DMS153 treated with DMSO at 0.1 percent for 48 hours (cell line): ENCODE data around the gene STAC2.

Experiments
- DNase-seq: peaks from one replicate; lab custom pipeline; 2025; ENCODE audit not compliant: unreplicated experiment; lab: John Stamatoyannopoulos, UW

Gene STAC2

DNA sequence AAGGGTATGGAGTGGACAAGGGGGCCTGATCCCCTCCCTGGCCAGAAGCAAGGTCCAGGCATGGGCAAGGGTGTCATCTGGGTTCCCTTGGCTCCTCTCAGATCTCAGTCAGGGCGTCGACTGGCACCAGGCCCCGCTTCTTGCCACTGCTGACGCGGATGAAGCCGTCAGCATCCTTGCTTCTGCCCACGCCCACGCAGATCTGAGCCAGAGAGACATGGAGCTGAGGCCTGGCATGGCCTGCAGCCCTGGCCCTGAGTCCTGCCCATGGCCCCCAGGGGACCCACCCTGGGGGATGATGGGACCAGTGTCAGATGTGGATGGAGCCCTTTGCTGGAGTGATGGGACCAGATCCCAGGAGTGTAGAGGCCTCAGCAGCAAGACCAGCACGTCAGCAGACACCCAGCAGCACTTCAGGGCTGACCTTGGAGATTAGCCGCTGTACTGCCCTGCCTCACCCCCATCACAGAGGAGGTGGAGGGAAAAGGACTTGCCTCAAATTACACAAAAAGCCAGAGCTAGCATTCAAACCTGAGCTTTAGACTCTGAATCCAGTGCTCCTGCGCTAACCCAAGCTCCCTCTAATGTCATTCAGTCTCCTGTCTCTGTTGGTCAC is 13.4 kb downstream of the STAC2 start:
- DNase-seq = no peak

DNA sequence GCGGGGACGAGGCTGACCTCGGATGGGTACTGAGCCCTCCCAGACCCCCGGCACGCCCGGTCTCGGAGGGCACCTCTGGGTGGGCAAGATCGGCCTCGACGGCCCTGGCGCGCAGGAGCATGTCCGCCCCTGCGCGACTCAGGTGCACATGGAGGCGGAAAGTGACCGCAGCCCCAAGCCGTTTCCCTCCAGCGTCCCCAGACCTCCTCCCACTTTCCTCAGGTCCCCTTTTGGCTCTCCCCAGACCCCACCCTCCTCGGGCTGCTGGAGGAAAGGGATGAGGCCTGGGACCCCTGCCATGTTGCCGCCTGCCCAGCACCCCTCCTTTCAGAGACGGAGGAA is 15.7 kb downstream of the STAC2 start:
- DNase-seq = no peak

DNA sequence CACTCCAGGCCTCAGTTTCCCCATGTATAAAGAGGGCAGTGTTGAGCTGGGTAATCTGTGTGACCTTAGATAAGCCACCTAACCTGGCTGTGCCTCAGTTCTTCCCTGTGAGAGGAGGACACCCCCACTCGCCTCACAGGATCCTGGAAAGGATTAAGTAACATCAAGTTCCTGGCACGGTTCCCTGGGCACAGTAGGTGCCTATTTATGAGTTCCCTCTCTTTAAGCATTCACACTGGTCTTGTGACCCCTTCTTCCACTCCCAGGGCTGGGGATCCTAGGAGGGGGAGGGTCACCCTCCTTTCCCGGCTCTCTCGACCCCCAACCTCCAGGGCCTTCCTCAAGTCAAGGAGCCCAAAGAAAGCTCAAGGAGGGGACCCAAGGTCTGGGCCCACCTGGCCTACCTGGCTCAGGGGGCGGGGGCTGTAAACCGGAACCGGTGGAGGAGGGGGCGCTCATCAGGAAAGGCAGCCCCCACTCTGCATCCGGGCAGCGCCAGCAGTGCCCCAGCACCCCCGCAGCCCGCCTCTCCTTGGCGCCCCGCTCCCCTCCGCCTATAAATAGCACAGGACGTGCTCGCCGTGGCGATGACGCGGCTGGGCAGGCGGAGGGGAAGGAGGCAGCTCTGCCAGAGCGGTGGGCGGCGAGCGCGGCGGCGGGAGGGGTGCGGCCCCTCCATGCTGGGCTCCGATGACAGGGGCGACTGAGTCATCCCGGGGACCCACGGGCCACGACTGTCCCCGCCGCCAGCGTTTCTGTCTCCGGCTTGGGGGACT is 16.2 kb downstream of the STAC2 start:
- no peak for DNase-seq

DNA sequence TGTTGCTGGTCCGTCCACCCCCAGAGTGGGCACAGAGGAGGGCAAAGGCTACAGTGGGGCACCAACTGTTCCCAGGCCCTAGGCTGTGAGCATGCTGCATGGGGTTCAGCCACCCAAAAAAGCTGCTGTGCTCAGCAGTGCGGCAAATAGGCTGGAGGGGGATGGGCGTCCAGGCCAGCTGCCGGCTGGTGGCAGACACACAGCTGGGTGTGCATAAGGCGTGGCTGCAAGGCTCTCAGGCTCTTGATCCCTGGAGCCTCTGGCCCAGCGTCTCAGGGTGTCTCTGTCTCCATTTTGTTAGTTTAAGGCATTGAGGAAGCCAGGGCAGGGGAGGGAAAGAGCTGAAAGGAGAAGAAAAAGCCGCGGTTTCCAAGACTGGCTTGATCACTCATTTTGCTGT is 16.9 kb downstream of the STAC2 start:
- no peak for DNase-seq

DNA sequence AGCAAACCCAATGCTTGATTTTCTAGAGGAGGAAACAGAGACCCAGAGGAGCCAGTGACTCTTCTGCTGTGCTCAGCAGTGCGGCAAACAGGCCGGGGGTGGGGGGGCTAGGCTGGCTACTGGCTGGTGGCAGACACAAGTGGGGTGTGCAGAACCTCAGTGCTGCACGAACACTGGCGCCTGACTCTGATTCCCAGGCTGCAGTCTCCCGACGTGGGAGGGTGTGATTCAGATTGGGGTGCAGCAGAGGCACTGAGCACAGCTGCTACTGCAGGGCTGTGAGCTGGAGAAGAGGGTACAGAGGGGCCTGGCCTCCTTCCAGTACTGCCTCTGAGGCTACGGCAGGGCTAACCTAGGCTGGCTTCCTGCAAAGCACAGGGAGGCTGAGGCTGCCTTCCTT is 17.6 kb downstream of the STAC2 start:
- DNase-seq = no peak

DNA sequence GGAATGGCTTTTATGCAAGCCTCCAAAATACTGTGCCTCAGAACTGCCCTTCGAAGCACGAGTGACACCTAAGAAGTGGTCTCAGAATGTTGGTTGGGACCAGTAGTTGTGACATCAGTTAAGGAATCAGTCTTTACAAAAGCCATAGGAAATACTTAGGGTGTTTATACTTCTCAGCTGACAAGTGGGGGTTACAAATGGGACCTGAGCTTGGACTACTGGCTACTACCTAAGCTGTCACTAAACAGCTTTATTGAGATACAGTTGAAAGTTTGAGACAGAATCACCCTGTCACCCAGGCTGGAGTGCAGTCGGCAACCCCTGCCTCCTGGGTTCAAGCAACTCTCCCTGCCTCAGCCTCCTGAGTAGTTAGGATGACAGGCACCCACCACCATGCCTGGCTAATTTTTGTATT is 20.6 kb downstream of the STAC2 start:
- DNase-seq = no peak

DNA sequence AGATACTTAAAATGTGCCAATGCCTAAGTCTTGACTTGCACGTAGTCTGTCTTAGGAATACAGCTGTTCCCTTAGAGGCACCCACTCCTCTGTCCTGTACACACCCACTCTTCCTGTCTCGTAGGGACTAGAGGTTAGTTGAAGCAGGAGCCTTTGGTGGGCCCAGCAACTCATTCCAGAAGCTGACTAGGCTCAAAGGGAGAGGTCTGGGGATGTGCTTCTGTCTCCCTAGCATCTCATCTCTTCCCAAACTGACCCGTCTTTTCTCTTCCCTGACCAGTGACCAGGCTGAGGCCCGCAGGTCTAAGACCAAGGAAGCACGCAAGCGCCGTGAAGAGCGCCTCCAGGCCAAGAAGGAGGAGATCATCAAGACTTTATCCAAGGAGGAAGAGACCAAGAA is 21.5 kb downstream of the STAC2 start:
- no peak for DNase-seq

DNA sequence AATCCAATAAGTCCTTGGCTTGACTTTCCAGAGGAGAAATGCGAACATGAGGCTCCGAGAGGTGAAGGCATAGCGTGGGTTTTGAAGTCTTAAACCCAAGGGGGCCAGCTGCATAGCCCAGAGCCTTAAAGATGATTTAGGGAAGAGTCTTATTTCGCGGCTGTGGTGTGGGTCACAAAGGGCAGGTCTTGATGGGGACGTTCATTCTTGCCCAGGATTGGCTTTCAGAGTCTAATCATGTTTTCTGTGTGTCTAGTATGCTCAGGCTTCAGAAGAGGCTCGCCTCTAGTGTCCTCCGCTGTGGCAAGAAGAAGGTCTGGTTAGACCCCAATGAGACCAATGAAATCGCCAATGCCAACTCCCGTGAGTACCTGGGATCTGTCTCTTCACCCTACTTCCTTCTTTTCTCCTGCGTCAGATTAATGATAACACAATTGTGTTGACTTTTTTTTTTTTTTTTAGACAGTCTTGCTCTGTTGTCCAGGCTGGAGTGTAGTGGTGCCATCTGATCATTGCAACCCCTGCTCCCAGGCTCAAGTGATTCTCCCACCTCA is 24.7 kb downstream of the STAC2 start:
- DNase-seq = no peak

DNA sequence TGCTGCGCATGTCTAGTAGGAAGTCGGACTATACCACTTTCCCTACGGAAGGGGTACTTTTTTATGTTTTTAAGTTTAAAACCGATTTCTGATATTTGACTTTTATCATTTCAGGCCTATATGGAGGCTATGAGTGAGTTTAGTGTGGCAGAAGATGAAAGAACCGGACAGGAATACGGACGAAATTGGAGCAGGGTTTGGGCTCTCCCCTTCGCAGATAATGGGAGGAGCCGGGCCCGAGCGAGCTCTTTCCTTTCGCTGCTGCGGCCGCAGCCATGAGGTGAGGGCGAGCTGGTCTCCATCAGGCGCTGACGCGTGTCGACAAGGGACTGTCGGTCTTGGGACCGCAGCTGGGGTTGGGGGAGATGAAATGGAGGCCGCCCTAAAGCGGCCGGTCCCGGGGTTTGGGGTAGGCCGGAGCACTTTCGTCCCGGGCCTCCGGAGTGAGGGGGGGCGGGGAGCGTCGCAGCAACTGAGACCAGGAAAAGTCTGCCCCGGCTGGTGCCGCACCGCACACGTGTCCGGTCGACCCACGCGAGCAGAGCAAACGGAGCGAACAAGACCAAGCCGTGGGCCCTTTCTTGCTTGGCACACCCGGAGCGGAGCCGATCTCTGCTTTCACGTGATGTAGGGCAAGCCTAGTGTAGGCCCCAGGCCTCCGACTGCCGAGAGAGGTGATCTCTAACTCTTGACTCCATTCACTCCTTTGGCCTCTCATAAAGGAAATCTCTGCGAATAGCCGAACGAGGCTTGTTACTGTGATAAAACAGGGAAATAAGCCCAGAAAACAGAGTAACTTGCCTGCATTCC is 25.5 kb downstream of the STAC2 start, which contains the start of gene RPL19:
TSS of gene RPL19 (plus strand) at position 214 of the 810 bp plus-strand sequence. CDS start at position 276, 62 bp downstream.
- peak; percentile 83 for DNase-seq

DNA sequence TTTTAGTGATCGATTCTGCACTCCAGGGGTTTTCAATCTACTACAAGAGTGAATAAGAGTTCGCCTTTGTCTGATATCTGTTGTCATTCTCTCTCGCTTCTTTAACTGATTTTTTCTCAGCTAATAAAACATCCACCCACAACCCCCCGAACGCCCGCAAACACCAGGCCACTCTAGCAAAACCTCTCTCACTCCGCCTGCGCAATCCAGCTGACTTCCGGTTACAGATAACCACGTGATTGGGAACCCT is 26.0 kb downstream of the STAC2 start:
- DNase-seq = no peak

DNA sequence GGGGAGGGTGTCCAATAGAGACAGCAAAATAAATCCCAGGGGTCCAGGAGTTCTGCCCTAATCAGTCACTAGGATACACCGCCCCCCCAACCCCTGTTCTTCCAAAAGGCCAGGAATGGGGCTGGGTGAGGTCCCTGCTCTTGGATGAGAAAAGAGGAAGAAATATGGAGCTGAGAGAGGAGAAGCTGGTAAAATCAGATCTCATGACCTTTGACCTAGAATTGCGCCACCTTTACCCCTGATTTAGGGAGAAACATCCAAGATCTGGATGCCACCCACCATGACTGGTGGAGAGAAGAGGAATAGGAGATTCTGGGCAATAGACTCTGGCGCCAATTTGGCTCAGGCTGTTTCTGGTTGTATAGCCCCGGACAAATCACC is 27.6 kb downstream of the STAC2 start:
- no peak for DNase-seq

DNA sequence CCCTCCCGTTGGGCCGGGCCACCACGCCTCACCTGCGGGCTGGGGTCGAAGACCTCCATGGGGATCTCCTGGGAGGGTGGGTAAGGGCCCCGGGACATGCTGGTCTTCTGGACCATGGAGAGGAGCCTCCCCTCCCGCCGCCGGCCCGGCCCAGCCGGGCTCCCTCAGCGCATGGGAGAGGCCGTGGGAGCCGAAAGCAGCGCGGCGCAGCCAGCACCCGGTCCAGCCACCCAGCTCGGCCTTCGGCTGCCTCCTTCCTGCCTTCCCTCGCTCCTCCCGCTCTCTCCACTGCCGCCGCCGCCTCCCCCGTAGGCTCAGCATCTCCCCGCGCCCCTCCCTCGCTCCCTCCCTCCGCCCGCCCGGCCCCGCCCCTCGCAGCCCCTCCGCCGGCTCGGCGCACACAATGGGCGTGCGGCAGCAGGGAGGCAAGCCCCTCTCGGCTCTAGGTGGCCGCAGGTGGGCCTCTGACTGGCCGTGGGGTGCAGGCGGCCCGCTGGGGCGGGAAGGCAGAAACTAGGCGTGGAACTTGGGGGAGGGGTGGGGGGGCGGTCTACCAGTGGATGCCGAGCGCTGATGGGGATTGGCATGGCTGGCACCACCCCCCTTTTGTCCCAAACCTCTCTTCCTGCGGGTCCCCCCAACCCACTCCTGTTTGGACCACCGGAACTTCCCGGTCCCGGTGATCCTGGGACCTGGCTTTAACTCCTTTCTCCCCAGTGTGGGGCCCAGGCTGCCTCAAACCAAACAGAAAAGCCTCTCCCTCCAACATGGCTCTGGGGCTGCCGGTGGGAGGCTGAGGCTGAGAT is 28.2 kb downstream of the STAC2 start, which contains the start of gene CACNB1:
TSS of gene CACNB1 (minus strand) at position 290 of the 806 bp plus-strand sequence. CDS start at position 116, 174 bp downstream.
- peak; percentile 69 for DNase-seq

DNA sequence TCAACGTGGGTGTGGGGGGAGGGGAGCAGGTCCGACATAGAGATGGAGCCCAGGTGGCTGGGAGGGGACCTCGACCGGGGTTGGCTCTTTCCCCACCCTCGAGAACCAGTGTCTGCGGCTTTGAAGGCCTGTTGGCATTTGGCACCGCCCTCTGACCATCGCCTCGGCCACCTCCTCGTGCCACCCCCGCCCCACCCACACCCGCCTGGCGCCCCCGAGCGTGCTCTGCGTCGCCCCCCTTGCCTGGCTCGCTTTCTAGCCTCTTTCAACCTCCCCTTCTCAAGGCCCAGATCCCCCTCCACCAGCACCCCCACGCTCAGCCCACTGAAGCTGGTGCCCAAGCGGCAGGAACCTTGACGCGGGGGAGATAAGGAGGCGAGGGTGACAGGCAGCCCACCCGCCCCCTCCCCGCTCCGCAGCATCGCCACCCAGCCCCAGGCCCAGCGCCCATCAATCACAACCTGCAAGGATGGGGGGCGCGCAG is 28.9 kb downstream of the STAC2 start:
- no peak for DNase-seq

DNA sequence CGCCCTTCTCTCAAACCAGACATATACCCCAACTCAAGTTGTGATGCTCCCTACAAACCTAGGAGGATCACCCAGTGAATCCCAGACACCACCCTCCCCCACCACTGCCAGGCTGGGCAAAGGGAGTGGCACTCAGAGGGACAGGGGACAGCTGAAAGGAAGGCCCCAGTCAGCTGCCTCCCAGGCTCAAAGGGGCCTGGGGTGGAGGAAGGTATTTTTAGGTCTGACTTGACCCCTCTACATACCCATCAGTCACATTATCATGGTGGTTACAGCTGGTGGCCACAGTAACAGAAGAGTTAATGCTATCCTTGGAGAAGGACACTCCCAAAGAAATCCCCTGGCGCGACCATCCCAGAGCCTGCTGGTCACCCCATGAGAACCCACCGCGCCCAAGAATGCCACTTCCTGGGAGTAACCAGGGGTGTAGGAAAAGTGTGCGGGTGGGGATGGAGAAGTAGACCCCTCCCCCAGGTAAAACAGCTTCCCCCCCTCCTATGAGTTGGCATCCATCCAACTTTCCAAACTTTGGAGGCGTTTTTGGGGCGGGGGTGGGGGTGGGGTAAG is 29.4 kb downstream of the STAC2 start:
- no peak for DNase-seq

DNA sequence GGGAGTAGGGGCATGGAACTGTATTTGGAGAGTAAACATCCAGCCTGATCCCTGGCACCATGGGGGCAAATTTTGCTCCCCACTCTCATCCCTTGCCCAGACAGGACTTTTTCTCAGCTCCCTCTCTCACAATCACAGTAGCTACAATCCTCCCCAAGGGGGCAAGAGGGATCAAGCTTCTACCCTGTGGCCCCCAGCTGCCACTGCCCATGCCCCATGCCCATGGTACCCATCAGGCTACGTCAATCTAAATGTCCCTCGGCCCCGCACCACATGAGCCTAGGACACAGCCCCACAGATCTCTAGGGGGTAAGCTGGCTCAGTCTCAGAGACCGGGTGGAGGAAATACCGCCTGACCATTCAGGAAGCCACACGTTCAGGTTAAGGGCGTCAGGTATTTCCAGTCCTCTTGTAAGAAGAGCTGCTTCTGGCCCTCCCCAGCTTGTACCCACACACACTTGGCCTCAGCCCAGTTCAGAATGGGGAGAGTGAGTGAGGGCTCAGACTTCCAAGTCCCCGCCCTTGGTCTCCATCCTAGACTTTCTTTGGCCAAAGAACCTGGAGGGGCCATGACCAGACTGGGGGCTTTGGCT is 30.1 kb downstream of the STAC2 start:
- no peak for DNase-seq

DNA sequence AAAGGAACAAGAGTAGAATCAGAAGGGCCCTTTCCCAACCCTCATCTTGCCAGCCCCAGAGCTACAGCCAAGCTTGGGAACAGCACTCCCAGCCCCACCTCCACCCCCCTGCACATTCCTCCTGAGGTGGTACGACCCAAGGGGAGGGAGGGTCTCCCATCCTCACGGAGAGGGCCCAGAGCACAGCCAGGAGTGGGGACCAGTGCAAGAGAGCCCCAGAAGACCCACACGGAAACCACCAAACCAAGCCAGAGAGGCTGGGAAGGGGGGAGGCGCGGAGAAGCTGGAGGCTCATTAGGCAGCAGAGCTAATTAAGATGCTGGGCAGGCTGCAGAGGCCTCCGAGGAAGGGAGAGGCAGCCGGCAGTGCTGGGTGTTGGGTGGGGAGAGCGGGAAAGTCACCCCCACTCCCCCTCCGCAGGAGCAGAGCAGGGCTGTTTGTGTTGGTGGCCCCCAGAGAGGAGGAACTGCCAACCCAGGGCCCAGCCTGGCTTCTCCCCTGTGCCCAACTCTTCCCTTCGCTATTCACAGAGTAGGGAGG is 30.7 kb downstream of the STAC2 start:
- DNase-seq = no peak

DNA sequence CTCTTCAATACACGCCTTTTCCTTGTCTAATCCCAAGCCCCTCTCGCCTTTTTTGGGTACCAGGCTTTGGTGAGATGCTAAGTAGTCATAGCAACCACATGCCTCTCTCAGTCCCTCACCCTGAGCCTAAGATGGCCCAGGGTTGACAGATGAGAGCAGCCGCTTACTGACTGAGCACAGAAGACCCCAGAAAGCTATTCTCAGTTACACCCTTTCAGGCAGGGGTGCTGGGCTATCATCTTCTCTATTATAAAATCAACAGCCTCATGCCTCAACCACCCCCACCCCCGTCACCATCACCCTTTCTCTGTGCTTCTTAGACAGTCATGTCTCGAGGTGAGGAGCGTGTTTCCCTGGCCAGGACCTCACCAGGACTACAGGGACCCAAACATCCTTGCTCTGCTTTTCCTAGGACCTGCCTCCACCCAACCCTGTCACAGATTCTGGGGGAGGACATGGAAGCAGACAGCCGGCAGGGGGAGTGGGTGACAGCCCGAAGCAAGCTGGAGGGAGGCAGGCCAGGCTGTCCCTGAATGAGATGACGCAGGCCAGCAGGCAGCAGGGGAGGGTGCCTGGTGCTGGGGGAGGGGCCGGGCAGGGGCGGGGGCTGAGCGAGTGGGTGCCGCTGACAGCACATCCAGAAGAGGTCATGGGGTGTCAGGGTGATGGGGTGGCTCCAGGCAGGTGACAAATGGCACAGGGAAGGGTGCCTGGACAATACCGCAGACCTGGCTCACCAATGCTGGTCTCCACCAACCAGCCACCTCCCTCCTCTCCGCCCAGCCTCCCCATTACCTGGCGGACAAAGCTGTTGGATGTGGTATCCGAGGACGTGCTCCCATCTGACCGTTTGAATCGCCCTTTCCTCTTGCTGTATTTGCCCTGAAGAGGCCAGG is 31.4 kb downstream of the STAC2 start:
- DNase-seq = no peak

DNA sequence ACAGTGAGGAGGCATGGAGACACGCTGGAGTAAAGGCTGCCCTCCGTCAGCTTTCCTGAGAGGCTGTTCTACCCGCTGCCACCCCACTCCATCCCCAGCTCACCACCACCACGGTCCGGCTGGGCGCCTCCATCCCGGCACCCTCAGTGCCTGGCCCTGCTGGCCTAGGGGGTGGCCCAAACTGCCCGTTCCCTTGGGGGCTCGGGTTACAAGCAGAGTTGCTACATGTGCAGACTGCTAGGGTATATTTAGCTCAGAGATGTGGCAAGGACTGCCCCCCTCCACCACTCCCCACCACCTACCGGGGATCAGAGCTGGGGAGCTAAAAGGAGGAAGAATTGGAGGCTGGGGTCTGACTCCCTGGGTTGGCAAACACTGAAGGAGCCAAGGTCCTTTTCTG is 32.4 kb downstream of the STAC2 start:
- DNase-seq = no peak

DNA sequence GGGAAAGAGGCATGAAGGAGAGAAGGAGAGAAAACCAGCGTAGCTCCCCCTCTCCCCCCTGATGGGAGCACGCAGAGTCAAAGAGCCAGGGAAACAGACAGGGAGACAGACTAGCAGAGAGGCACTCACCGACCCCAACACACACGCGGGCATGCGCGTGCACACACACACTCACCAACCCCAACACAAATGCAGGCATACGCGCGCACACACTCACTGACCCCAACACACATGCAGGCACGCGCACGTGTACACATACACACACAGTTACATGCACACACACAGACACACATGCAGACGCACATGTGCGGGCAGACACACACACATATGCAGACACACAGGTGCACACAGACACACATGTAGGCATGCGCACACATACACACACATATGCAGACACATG is 32.8 kb downstream of the STAC2 start:
- DNase-seq = no peak
